OCI-LY1 (cell line): ENCODE measurements around the gene HAGH.

ENCODE experiments used
- CTCF ChIP-seq: fragments of 200-600 bp; sonication (generic), shearing (Covaris generic); IDR thresholded peaks from 2 replicates; pipeline ENCODE4 v1.5.1; 2017; ENCODE audit warnings: mild to moderate bottlenecking, antibody characterized with exemption, low read length, moderate library complexity, mixed read lengths
- EZH2 ChIP-seq: fragments of 200-600 bp; sonication (generic), shearing (Covaris generic); IDR thresholded peaks from 2 replicates; pipeline ENCODE4 v1.8.0; 2017; ENCODE audit warnings: borderline replicate concordance, mixed run types, mild to moderate bottlenecking, antibody characterized with exemption, low read length, moderate library complexity, mixed read lengths

GRCh38 chr16:1762879-1763520, 63.6 kb downstream of the HAGH start:
- TF ChIP-seq EZH2 (no peak), CTCF (no peak)
